ENCODE results near the gene THOC6.

DNA sequence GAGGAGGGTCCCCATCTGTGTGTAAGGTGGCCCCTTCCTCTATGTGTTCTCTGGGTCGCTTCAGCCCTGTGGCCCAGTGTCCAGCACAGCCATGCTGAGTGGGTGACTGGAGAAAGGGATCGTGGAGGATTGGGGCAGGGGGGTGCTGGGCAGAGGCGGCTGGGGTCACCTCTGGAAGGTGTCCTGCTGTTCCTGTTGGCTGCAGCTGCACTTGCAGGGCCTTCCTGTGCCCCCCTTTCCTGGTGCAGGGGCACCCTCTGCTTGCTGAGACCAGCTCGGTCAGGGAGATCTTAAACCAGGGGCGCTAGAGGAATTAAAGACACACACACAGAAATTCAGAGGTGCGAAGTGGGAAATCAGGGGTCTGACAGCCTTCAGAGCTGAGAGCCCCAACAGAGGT is 52.7 kb downstream of the THOC6 start:
- TF ChIP-seq, protein P1, sequence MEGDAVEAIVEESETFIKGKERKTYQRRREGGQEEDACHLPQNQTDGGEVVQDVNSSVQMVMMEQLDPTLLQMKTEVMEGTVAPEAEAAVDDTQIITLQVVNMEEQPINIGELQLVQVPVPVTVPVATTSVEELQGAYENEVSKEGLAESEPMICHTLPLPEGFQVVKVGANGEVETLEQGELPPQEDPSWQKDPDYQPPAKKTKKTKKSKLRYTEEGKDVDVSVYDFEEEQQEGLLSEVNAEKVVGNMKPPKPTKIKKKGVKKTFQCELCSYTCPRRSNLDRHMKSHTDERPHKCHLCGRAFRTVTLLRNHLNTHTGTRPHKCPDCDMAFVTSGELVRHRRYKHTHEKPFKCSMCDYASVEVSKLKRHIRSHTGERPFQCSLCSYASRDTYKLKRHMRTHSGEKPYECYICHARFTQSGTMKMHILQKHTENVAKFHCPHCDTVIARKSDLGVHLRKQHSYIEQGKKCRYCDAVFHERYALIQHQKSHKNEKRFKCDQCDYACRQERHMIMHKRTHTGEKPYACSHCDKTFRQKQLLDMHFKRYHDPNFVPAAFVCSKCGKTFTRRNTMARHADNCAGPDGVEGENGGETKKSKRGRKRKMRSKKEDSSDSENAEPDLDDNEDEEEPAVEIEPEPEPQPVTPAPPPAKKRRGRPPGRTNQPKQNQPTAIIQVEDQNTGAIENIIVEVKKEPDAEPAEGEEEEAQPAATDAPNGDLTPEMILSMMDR (IDR thresholded peaks at IDR 0.05): no peak
- TF ChIP-seq POLR2A (IDR thresholded peaks at IDR 0.05): no peak

Data from ovary (tissue), 3 donors.